GM15510 (cell line): ENCODE data around the gene SGSH.

ENCODE experiments used
- POLR2A ChIP-seq: IDR thresholded peaks from 3 replicates; pipeline ENCODE4 v1.6.1; 2011; ENCODE audit warnings: borderline replicate concordance; ENCODE audit not compliant: insufficient read length; ENCODE audit errors: extremely low read depth

SGSH gene

DNA sequence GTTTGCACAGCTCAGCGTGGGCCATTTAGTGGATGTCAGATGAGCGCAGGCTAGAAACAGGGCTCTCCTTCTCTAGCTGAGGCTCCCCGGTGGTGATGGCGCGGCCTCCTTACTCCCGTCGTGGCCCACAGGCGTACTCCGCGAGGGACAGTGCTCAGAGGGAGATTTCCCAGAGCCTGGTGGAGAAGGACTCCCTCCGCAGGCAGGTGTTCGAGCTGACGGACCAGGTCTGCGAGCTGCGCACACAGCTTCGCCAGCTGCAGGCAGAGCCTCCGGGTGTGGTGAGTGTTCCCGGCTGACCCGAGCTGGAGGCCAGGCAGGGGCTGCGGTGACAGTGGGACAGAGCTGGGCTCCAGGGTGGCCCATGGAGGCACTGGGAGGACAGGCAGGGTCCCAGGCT, 28.9 kb downstream of the SGSH start:
- no peak for TF ChIP-seq POLR2A

DNA sequence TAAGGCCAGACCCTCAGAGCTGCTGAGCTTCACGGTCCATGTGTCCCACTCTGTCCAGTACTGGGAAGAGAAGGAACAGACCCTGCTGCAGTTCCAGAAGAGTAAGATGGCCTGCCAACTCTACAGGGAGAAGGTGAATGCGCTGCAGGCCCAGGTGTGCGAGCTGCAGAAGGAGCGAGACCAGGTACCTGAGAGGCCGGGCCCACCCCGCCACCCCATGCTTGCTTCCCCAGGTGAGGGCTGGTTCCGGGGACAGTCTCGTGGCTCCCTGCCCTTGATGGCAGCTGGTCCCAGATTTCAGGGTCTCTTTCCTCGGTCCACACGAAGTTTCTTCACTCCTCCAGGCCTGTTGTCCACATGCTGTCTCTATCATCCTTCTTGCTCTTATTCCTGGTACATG, 29.4 kb downstream of the SGSH start:
- TF ChIP-seq POLR2A: no peak

DNA sequence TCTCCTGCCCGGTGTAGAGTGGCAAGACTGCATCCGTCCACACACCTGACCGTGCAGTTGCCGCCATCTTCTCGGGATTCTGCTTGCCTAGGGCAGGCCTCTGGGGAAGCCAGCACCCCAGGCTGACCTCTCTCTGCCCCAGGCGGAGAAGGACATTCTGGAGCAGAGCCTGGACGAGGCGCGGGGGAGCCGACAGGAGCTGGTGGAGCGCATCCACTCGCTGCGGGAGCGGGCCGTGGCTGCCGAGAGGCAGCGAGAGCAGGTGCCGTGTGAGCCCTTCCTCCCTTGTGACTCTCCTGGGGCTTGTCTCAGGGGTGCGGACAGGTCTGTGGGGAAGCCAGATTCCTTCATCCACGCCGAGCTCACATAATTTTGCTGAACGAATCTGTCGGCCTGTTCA, 30.5 kb downstream of the SGSH start:
- no peak for TF ChIP-seq POLR2A

DNA sequence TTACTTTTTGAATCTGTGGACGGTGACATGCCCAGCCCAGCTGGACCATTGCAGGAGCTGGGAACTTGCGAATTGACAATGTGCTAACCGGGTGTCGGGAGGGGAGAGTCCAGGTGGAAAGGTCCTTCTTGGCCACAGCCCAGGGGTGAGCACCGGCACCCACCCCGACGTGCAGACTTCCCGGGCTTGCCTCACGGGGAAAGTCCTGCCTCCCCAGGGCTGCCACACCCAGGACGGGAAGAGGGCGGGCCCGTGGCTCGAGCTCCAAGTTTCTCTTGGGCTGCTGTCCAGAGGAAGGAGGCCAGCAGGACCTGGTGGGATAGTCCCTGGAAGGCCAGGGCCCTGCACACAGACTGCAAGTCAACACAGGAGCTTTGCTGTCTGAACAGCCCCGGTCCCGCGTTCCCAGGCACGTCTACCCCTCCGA, 32.6 kb downstream of the SGSH start:
- no peak for TF ChIP-seq POLR2A

DNA sequence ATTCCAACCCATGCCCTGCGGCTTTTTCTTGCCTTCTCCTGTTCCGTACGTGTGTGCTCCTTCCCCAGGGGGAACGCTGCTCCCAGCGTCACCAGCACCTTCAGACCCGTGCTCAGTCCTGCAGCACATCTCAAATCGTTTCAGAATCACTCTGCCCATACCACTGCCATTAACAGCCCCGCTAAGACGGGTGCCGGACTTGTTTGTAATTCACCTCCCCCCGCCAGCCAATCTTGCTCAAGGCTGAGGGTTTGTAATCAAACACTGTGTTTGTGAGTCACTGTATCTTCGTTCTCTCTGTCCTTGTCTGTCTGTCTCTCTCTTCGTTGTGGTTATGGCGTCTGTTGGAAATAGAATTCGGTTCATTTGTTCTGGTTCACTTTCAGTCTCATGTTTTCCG, 33.0 kb downstream of the SGSH start:
- TF ChIP-seq POLR2A: no peak

DNA sequence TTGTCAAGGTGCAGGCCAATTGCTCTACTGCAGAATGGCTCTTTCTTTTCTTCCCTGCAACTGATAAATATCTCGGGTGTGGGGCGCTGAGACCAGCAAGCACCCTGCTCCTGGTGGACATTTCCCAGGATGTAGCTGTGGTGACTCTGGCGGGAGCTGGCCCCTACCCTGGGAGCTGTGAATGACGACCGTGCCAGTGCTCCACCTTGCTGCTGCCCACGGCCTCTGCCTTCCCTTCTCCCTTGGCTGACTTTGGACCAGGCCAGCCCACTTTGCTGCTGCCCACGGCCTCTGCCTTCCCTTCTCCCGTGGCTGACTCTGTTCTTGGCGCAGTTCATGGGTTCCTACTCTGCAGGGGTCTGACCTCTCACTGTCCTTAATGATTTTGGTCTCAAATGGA, 34.2 kb downstream of the SGSH start:
- no peak for TF ChIP-seq POLR2A

DNA sequence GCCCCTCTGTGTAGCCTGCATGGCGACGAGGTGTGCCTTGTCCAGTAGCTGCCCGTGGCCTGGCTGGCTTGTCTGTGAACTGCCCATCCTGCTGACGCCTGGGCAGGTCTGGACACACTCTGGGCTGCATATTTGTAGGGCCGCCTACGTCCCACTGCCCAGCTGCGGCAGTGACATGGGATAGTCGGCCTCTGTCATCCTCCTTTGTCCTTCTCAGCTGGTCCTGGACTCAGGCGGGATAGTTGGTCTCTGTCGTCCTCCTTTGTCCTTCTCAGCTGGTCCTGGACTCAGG, 35.8 kb downstream of the SGSH start:
- no peak for TF ChIP-seq POLR2A

DNA sequence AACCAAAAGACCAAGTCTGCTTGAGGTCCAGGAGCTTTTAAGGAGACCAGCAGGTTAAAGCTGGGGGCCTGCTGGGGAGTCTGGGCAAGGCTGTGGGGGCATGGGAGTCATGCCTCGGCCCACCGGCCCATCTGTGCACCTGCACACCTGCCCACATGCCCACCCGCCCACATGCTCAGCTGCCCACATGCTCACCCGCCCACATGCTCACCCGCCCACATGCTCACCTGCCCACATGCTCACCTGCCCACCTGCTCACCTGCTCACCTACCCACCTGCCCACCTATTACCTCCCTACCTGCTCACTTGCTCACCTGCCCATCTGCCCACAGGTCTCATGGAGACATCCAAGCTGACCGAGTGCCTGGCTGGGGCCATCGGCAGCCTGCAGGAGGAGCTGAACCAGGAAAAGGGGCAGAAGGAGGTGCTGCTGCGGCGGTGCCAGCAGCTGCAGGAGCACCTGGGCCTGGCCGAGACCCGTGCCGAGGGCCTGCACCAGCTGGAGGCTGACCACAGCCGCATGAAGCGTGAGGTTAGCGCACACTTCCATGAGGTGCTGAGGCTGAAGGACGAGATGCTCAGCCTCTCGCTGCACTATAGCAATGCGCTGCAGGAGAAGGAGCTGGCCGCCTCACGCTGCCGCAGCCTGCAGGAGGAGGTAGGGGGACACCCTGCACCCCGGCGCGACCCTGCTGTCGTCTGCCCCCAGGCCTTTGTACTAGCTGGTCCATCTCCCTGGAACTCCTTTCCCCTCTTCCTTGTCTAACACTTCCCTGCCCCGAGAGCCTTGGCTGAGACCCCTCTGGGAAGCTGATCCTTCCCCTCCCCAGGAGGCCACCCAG, 36.3 kb downstream of the SGSH start:
- no peak for TF ChIP-seq POLR2A

DNA sequence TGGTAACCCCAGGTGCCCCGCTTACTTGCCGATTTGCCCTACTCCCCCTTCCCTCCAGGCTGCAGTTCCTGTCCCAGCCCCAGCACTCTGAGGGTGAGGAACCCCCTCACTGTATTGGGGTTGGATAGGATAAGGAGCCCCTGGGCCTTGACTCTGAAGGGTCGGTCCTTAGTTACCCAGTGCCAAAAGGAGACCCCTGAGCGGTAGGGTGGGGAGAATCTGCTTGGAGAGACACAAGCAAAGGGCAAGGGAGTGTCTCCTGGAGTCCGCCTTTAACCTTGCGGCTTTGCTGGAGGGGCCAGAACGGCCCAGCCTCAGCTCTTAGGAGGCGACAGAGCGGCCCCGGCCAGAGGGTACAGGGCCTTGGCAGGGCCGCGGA, 37.3 kb downstream of the SGSH start:
- TF ChIP-seq POLR2A: no peak

DNA sequence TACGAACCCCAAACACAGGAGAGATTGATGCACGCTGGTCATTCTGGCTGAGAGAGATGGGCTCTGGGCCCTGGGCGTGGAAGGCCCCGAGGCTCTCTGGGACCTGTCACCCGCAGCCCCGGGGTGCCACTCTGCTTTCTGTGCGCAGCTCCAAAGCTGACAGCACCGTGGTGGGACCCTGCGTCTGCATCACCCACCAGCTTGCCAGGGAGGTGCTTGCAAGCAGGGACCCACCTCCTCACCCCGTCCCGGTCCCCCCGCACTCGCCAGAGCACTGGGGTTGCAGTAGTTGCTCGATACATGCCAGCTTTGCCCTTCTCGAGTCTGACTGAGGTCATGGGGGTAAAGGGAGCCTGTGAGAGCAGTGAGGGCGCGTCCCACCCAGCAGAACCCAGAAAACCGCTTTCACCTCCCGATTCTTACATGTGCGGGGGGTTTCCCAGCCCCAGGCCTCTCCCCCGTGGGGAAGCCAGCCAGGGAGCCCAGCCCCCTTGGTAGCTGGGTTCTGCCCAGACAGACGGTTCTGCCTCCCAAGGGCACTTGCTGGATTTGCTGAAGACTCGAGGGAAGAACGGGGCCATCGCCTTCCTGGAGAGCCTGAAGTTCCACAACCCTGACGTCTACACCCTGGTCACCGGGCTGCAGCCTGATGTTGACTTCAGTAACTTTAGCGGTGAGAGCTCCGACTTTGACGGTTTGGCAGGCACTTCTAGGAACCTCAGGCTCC, 37.9 kb downstream of the SGSH start:
- TF ChIP-seq POLR2A: no peak

DNA sequence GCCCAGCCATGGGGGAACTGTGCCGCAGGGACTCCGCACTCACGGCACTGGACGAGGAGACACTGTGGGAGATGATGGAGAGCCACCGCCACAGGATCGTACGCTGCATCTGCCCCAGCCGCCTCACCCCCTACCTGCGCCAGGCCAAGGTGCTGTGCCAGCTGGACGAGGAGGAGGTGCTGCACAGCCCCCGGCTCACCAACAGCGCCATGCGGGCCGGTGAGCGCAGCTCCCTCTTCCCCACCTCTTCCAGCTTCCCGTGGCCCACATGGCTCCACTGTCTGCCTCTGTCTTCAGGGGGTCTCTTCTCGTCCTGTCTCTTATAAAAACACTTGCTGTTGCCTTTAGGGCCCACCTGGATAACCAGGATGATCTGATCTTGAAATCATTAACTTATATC, 38.7 kb downstream of the SGSH start:
- no peak for TF ChIP-seq POLR2A

DNA sequence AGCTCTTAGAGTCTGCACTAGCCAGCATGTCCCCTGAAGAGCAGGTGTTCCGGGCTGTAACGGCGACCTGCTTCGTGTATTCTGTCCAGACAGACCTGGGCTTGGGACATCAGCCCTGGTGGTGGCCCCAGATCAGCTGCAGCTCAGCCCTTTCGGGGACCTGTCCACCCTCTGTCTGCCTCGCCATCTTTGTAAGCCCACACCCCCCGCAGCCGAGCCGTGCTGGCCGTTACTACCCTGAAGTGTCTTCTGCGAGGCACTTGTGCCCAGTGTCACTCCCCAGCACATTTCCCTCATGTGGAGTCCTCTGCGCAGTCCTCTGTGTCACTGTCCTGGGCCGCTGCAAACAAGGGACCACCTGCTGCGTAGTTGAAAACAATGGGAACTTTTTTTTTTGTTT, 39.9 kb downstream of the SGSH start:
- TF ChIP-seq POLR2A: no peak

DNA sequence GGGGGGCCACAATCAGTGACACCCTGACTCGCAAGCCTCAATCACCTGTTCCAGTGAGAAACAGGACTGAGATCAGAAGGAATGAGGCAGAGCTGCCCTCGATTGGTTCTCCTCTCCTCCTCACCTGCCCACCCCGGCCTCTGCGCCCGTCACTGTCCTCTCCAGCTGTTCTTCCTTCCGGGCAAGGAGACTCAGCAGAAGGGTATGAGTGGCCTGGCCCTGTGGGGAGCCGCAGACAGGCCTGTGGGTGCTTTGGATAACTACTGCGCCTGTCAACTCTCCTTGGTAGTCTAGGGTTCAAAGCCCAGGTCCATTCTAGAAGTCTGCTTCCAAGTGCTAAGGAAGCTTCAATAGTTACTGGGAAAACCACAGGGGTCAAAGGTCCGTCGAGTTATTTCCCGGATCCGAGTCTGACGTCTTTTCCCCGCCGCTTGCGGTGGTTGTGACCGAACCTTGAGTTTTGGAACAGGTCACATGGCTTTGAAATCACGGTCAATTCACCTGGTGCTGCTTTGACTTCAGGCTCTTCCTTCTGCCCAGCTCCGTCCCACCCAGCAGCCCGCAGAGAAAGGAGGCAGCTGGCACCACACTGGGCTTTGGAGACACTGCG, 42.0 kb downstream of the SGSH start:
- no peak for TF ChIP-seq POLR2A

DNA sequence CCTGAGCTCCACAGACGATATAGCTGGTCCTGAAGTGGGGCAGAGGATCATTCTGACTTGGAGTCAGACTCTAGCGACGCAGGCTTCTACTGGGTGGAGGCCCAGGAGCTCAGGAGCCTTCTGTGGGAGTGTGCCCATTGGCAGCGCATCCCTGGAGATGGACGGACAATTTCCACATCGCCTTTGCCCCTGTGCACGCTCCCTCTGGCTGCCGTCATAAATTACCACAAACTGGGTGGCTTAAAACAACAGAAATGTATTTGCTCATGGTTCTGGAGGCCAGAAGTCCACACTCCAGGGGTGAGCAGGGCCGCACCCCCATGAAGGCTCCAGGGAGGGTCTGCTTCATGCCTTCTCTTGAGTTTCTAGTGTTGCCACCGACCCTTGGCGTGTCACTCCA, 43.4 kb downstream of the SGSH start:
- TF ChIP-seq POLR2A: no peak

DNA sequence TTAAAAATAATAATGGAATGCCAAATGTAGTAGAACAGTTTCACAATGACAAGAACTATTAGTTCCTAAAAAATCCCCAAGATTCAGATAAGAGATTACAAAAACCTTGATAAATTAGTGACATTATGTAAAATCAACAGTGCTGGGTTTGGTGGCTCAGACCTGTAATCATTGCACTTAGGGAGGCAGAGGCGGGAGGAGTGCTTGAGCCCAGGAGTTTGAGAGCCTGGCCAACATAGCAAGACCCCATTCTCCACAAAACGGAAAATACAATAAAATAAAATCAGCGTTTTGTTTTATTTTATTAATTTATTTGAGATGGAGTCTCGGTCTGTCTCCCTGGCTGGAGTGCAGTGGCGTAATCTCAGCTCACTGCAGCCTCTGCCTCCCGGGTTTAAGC, 46.2 kb downstream of the SGSH start:
- no peak for TF ChIP-seq POLR2A

DNA sequence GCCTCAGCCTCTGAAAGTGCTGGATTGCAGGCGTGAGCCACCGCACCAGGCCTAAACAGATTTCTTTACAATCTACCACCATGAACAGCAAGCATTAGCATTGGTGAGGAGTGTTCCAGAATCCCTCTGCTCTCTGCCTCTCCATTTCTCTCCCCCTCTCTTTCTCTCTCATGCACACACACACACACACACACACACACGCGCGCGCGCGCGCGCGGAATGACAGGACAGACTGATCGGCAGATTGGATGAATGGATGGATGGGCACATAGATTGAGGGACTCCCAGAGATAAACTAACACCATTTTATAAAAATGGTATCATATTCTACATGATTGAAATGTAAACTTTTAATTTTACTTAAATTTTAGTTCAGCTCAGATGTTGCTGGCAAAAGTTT, 47.0 kb downstream of the SGSH start:
- TF ChIP-seq POLR2A: no peak
